Measurements from ENCODE around the gene ABCC6.

The ABCC6 gene

GRCh38 chr16:16139061-16139460 lies 84.2 kb downstream of the ABCC6 start:
- no peak for DNase-seq

GRCh38 chr16:16138034-16138635 lies 85.2 kb downstream of the ABCC6 start:
- DNase-seq: no peak

- no peak for DNase-seq
These were observed 86.2 kb downstream of the ABCC6 start for GRCh38 chr16:16137110-16137509.

- DNase-seq: no peak
These were observed 86.7 kb downstream of the ABCC6 start for GRCh38 chr16:16136588-16136987.

GRCh38 chr16:16133943-16134604 lies 89.2 kb downstream of the ABCC6 start:
- DNase-seq: no peak

- DNase-seq: no peak
These were observed 91.6 kb downstream of the ABCC6 start for GRCh38 chr16:16131659-16132058.

GRCh38 chr16:16131204-16131603 lies 92.1 kb downstream of the ABCC6 start:
- DNase-seq: no peak

GRCh38 chr16:16127469-16128116 lies 95.7 kb downstream of the ABCC6 start:
- DNase-seq: peak; percentile 70

GRCh38 chr16:16126896-16127295 lies 96.4 kb downstream of the ABCC6 start:
- no peak for DNase-seq

GRCh38 chr16:16124974-16125373 lies 98.3 kb downstream of the ABCC6 start:
- no peak for DNase-seq

GRCh38 chr16:16124438-16124837 lies 98.9 kb downstream of the ABCC6 start:
- no peak for DNase-seq

GRCh38 chr16:16122264-16122663 lies 101.0 kb downstream of the ABCC6 start:
- DNase-seq: no peak

- DNase-seq: no peak
These were observed 102.0 kb downstream of the ABCC6 start for GRCh38 chr16:16121185-16121727.

GRCh38 chr16:16120382-16121184 lies 102.7 kb downstream of the ABCC6 start:
- no peak for DNase-seq

- no peak for DNase-seq
These were observed 103.3 kb downstream of the ABCC6 start for GRCh38 chr16:16120044-16120381.

GRCh38 chr16:16118337-16118736 lies 105.0 kb downstream of the ABCC6 start:
- no peak for DNase-seq

- no peak for DNase-seq
These were observed 106.5 kb downstream of the ABCC6 start for GRCh38 chr16:16116841-16117240.

GRCh38 chr16:16113076-16113475 lies 110.2 kb downstream of the ABCC6 start:
- DNase-seq: no peak

GRCh38 chr16:16112450-16113053 lies 110.7 kb downstream of the ABCC6 start:
- DNase-seq: no peak

- no peak for DNase-seq
These were observed 111.7 kb downstream of the ABCC6 start for GRCh38 chr16:16111639-16112038.

- DNase-seq: no peak
These were observed 113.2 kb downstream of the ABCC6 start for GRCh38 chr16:16110111-16110490.

- DNase-seq: no peak
These were observed 113.7 kb downstream of the ABCC6 start for GRCh38 chr16:16109453-16110110.

Measured in right hindlimb (tissue), 1 donor.